HepG2 (cell line): Measurements from ENCODE around the gene TRIM42. TPM values are rescaled to one million over a fixed set of nuclear protein-coding genes. Genes with fewer than 3 reads are reported as not detected.

Experiments
- ATM ChIP-seq: fragments of 450-650 bp; IDR thresholded peaks from 2 replicates; pipeline ENCODE4 v1.7.1; 2017; ENCODE audit warnings: mild to moderate bottlenecking, borderline replicate concordance
- BRD4 ChIP-seq: sonication (generic); formaldehyde crosslinking; IDR thresholded peaks from 2 replicates; pipeline ENCODE4 v1.4.0; 2020; ENCODE audit warnings: missing genetic modification reagents
- CCAR2 ChIP-seq: fragments of 200-400 bp; formaldehyde crosslinking; optimal IDR thresholded peaks from 2 replicates; pipeline ENCODE3; 2018; ENCODE audit warnings: low read depth, mild to moderate bottlenecking, low read length, moderate library complexity
- CHD4 ChIP-seq: fragments of 200-600 bp; sonication (generic); IDR thresholded peaks from 2 replicates; pipeline ENCODE4 v1.7.0; 2017; ENCODE audit warnings: mild to moderate bottlenecking, low read length, borderline replicate concordance
- EED ChIP-seq: sonication (generic); formaldehyde crosslinking; IDR thresholded peaks from 2 replicates; pipeline ENCODE4 v1.5.0; 2020; ENCODE audit warnings: mild to moderate bottlenecking, missing genetic modification reagents
- HNF4A ChIP-seq: sonication (generic); formaldehyde crosslinking; IDR thresholded peaks from 2 replicates; pipeline ENCODE4 v1.4.0; 2020; ENCODE audit warnings: missing genetic modification reagents
- HOMEZ ChIP-seq: IDR thresholded peaks from 2 replicates; pipeline ENCODE4 v1.6.1; 2016; ENCODE audit warnings: low read depth
- MAZ ChIP-seq, 2 experiments: sonication (generic) in 1 of 2; formaldehyde crosslinking in 1 of 2; IDR thresholded peaks; 2 replicates each; pipeline versions ENCODE4 v1.5.0 to v1.6.1; 2012 to 2020; ENCODE audit warnings: low read depth in 2 of 2, mild to moderate bottlenecking in 2 of 2, borderline replicate concordance in 1 of 2, improper control_type of control experiment in 1 of 2, low read length in 1 of 2, missing genetic modification reagents in 1 of 2, moderate library complexity in 1 of 2
- MED8 ChIP-seq: sonication (generic); formaldehyde crosslinking; IDR thresholded peaks from 2 replicates; pipeline ENCODE4 v1.8.1; 2023; ENCODE audit warnings: mild to moderate bottlenecking, missing genetic modification reagents; ENCODE audit not compliant: insufficient replicate concordance
- MLLT10 ChIP-seq: sonication (generic); formaldehyde crosslinking; IDR thresholded peaks from 2 replicates; pipeline ENCODE4 v1.4.0; 2020; ENCODE audit warnings: missing genetic modification reagents
- RARA ChIP-seq: IDR thresholded peaks from 2 replicates; pipeline ENCODE4 v1.6.1; 2016; ENCODE audit warnings: missing genetic modification reagents, missing compliant biosample characterization
- RELA ChIP-seq: sonication (generic); formaldehyde crosslinking; IDR thresholded peaks from 2 replicates; pipeline ENCODE4 v1.4.0; 2020; ENCODE audit warnings: missing genetic modification reagents
- TCF7L2 ChIP-seq: IDR thresholded peaks from 2 replicates; pipeline ENCODE4 v1.6.1; 2011; ENCODE audit warnings: mild to moderate bottlenecking, low read depth, low read length, moderate library complexity
- ZNF234 ChIP-seq: sonication (generic); formaldehyde crosslinking; conservative IDR thresholded peaks from 2 replicates; pipeline ENCODE4 v1.5.1; 2020; ENCODE audit warnings: mild to moderate bottlenecking, missing genetic modification reagents
- ZNF292 ChIP-seq: sonication (generic); formaldehyde crosslinking; IDR thresholded peaks from 2 replicates; pipeline ENCODE4 v1.8.1; 2022; ENCODE audit warnings: mild to moderate bottlenecking, low read depth, missing genetic modification reagents, borderline replicate concordance
- ZNF317 ChIP-seq: sonication (generic); formaldehyde crosslinking; IDR thresholded peaks from 2 replicates; pipeline ENCODE4 v1.5.0; 2020; ENCODE audit warnings: mild to moderate bottlenecking, missing genetic modification reagents
- ZNF431 ChIP-seq: sonication (generic); formaldehyde crosslinking; IDR thresholded peaks from 2 replicates; pipeline ENCODE4 v1.9.0; 2022; ENCODE audit warnings: missing genetic modification reagents, low read depth, mild to moderate bottlenecking, borderline replicate concordance
- ZZZ3 ChIP-seq: sonication (generic); formaldehyde crosslinking; IDR thresholded peaks from 2 replicates; pipeline ENCODE4 v1.4.0; 2020; ENCODE audit warnings: missing genetic modification reagents, mild to moderate bottlenecking, borderline replicate concordance
- polyA plus RNA-seq, 8 experiments: library from polyadenylated mRNA; depleted of rRNA in 3 of 8; stranded (reverse) in 7 of 8; unstranded in 1 of 8; fragments of >200 nt; fragmentation: Illumina TruSeq in 4 of 8; extraction: Trizol in 4 of 8; gene quantifications; 2 replicates each; pipeline versions ENCODE4 v1.2.1 to v1.2.3, GENCODE V29; 2011 to 2016; ENCODE audit warnings: low read depth in 4 of 8, missing spikeins in 1 of 8, mixed read lengths in 1 of 8; ENCODE audit not compliant: insufficient read depth in 1 of 8
- total RNA-seq, 5 experiments: library from RNA; depleted of rRNA; stranded (reverse); fragments of >200 nt; fragmentation: Illumina TruSeq; extraction: Trizol; gene quantifications; 2 replicates each; pipeline ENCODE4 v1.2.3, GENCODE V29; 2016; ENCODE audit warnings: low read depth in 1 of 5
- TF ChIP-seq, protein P1 (sequence below): sonication (generic); formaldehyde crosslinking; IDR thresholded peaks from 2 replicates; pipeline ENCODE4 v1.8.0; 2022; ENCODE audit warnings: missing genetic modification reagents, mild to moderate bottlenecking, borderline replicate concordance
- TF ChIP-seq, protein P2 (sequence below): IDR thresholded peaks from 2 replicates; pipeline ENCODE4 v1.6.1; 2012; ENCODE audit warnings: inconsistent platforms
- TF ChIP-seq, protein P3 (sequence below), 2 experiments: sonication (generic) in 1 of 2; formaldehyde crosslinking in 1 of 2; IDR thresholded peaks; 2 replicates each; pipeline versions ENCODE4 v1.4.0 to v1.6.1; 2018 to 2020; ENCODE audit warnings: missing genetic modification reagents in 2 of 2, borderline replicate concordance in 1 of 2, low read depth in 1 of 2, mild to moderate bottlenecking in 1 of 2, missing biosample characterization in 1 of 2
- TF ChIP-seq, protein P4 (sequence below): sonication (generic); formaldehyde crosslinking; IDR thresholded peaks from 2 replicates; pipeline ENCODE4 v1.5.0; 2020; ENCODE audit warnings: mild to moderate bottlenecking, missing genetic modification reagents

Gene TRIM42
- total and polyA plus RNA-seq, 2 of the 13 experiments (the other 11 are each of a cell fraction or from before 2014, with no cell fraction given), result not detected

GRCh38 chr3:140711390-140712035 lies 33.6 kb downstream of the TRIM42 start (continued):
- TF ChIP-seq MLLT10 (CRISPR knock-in tag) (no peak), HOMEZ (CRISPR knock-in tag) (0 out of 2 replicates have a peak, but pooled peaks have one; percentile 52), TCF7L2 (peak; percentile 87), CHD4 (no peak), BRD4 (CRISPR knock-in tag) (peak; percentile 39; the same call in 1 of the 2 replicates), HNF4A (CRISPR knock-in tag) (peak; percentile 89), MED8 (no peak), MAZ (IDR thresholded peaks at IDR 0.05; ENCODE audit: borderline replicate concordance, low read depth, low read length) (no peak), MAZ (CRISPR knock-in tag; IDR thresholded peaks at IDR 0.05; ENCODE audit: low read depth) (0 out of 2 replicates have a peak, but pooled peaks have one; percentile 26), RELA (CRISPR knock-in tag) (no peak), ZNF292 (CRISPR knock-in tag) (peak; percentile 76), ZNF431 (CRISPR knock-in tag) (0 out of 2 replicates have a peak, but pooled peaks have one; percentile 49), RARA (CRISPR knock-in tag) (peak; percentile 87), ZNF317 (CRISPR knock-in tag) (no peak), EED (no peak), ZNF234 (CRISPR knock-in tag) (no peak), ZZZ3 (CRISPR knock-in tag) (no peak), CCAR2 (no peak), ATM (no peak)
- TF ChIP-seq, protein P1, sequence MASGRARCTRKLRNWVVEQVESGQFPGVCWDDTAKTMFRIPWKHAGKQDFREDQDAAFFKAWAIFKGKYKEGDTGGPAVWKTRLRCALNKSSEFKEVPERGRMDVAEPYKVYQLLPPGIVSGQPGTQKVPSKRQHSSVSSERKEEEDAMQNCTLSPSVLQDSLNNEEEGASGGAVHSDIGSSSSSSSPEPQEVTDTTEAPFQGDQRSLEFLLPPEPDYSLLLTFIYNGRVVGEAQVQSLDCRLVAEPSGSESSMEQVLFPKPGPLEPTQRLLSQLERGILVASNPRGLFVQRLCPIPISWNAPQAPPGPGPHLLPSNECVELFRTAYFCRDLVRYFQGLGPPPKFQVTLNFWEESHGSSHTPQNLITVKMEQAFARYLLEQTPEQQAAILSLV (CRISPR knock-in tag), result no peak
- TF ChIP-seq, protein P2, sequence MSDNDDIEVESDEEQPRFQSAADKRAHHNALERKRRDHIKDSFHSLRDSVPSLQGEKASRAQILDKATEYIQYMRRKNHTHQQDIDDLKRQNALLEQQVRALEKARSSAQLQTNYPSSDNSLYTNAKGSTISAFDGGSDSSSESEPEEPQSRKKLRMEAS, result peak; percentile 49; the same call in 1 of the 2 replicates
- TF ChIP-seq, protein P3, sequence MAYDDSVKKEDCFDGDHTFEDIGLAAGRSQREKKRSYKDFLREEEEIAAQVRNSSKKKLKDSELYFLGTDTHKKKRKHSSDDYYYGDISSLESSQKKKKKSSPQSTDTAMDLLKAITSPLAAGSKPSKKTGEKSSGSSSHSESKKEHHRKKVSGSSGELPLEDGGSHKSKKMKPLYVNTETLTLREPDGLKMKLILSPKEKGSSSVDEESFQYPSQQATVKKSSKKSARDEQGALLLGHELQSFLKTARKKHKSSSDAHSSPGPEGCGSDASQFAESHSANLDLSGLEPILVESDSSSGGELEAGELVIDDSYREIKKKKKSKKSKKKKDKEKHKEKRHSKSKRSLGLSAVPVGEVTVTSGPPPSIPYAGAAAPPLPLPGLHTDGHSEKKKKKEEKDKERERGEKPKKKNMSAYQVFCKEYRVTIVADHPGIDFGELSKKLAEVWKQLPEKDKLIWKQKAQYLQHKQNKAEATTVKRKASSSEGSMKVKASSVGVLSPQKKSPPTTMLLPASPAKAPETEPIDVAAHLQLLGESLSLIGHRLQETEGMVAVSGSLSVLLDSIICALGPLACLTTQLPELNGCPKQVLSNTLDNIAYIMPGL (CRISPR knock-in tag; IDR thresholded peaks at IDR 0.05; ENCODE audit: borderline replicate concordance in 1 of 2, low read depth in 1 of 2), result no peak
- TF ChIP-seq, protein P4, sequence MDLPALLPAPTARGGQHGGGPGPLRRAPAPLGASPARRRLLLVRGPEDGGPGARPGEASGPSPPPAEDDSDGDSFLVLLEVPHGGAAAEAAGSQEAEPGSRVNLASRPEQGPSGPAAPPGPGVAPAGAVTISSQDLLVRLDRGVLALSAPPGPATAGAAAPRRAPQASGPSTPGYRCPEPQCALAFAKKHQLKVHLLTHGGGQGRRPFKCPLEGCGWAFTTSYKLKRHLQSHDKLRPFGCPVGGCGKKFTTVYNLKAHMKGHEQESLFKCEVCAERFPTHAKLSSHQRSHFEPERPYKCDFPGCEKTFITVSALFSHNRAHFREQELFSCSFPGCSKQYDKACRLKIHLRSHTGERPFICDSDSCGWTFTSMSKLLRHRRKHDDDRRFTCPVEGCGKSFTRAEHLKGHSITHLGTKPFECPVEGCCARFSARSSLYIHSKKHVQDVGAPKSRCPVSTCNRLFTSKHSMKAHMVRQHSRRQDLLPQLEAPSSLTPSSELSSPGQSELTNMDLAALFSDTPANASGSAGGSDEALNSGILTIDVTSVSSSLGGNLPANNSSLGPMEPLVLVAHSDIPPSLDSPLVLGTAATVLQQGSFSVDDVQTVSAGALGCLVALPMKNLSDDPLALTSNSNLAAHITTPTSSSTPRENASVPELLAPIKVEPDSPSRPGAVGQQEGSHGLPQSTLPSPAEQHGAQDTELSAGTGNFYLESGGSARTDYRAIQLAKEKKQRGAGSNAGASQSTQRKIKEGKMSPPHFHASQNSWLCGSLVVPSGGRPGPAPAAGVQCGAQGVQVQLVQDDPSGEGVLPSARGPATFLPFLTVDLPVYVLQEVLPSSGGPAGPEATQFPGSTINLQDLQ (CRISPR knock-in tag), result no peak
